GM18909 (cell line): ENCODE measurements around the gene RAB29.

Source experiments
- ATAC-seq: cut with Tn5 transposase; IDR thresholded peaks from one replicate; pipeline ENCODE4 v1.9.1; 2021; ENCODE audit warnings: mild to moderate bottlenecking; ENCODE audit not compliant: unreplicated experiment, poor library complexity

RAB29 gene

DNA sequence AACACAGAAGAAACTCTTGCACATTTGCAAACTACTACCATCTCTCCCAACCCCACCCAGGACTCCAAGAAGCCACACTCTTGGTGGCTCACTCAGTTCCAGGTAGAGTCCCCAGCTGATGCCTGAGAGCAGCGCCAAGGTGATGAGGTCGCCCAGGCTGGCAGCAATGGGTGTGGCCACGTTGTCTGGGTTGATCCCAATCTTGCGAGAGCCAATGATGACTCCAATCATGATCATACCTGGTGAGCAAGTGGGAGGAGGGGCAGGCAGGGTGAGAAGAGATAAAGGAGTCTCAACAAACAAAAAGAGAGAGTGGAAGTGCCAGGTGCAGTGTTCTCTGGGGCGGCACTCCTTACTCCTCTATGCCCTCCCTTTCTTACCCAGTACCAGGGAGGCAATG is 23.3 kb upstream of the RAB29 start:
- no peak for ATAC-seq

DNA sequence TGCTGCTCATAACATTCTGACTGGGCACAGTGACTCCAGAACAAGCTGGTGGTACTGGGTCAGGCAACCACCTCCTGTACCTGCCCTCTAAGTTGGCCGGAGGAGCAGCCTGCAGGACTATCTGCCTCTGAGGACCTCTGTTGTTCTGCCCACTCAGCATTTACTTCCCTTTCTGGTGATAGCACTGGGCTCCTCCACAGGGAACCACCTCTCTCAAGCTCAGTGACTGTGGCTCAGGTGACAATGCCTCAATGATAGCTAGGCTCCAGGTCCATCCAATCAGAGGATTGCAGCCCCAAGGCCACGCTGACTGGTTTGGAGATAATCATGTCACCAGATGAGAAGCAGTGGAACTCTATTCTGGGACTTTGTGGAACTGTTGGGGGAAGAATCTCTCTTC is 21.9 kb upstream of the RAB29 start:
- no peak for ATAC-seq

DNA sequence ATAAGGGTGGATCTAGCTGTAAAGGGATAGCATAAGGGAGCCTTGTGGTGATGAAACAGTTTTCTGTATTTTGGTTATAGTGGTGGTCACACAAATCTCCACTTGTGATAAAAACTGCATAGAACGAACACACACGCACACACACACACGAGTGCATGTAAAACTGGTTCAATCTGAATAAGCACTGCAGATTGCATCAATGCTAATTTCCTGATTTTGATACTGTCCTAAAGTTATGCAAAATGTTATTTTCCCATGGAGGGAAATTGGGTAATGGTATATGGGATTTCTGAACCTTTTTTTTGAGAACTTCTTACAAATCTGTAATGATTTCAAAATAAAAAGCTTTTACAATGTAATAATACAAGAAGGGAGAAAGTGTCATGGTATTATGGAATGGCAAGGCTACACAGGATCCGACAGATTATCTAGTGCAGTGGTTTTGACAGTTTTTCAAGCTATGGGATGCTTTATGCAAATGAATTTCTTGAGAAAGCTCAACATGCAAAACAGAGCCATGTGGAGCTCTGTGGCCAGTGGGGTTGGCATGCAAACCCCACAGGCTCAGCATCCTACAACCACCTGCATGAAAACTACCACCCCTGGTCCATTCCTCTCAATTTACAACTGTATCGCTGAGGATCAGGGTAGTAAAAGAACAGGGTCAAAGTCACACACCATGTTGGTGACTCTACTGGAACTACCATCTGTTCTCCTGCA is 18.9 kb upstream of the RAB29 start:
- ATAC-seq, result no peak

DNA sequence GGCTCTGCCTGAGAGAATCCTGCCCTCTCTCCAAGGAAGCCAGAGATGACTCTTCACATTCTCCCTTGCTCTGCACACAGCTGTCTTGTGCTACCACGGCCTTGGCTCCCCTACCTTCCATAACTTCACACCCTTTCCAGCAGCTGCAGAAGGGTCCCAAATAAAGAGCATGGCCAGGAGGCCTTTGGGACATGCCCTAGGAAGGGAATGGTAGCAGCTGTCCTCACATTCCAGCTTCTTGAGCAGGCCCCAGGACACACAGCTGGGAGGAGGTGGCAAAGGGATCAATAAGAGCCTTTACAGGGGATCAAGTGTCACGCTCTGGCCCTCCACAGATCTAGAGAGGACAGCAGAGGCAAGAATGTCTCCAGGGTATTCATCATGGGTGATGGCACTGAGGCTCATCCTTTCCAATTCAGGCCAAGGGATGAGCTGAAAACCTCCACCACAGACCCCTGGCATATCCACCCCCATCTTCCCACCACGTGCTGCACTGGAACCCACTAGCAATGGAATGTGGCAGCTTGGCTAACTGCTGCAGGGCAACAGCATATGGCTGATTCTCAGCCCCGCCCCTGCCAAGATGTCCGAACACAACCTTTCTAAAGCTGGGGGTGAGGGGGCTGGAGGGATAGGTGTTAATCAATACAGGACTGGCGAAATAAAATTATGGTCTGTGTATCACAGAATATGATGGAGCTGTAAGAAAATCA is 17.8 kb upstream of the RAB29 start:
- ATAC-seq, result no peak

DNA sequence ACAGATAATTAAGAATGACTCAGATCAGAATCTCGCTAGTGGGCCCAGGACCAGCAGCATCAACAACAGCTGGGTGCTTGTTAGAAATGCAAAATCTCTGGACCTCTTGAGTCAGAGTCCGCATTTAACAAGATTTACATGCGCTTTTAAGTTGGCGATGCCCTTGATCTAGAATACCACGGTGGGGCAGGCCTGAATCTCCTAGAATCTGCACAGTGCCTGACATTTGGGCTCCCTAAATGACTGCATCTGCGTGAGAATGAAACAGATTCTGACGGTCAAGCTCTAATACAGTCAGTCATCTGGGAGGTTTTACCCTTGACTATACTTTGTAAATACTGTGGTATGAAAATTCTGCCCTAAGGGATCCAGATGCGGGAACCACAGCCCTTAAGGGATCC is 17.2 kb upstream of the RAB29 start:
- ATAC-seq, result no peak

DNA sequence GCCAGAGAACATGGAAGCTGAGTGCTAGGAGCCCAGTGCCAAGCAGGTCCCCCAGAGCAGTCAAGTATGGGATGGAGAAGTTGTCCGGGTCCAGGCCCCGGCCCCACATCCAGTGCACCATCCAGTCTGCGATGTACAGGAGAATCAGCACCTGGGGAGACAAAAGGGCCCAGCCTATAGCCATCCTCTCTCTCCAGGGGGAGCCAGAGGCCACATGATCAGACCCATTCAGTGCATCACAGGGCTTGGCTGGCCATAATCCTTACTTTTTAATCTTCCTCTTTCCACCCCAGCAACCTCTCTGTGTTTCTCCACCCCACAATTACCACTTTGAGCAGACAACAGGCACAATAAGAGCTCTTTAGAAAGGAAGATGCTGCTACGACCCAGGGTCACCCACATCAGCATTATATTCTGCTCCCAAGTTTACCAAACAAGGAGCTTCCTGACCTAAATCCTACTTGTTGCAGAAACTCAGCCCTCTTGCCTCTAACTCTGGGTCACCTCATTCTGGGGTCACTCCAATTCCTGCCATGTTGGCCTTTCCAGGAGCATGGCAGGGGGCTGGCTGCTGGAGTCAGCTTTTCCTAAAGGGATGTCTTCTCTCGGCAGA is 16.4 kb upstream of the RAB29 start:
- no peak for ATAC-seq

DNA sequence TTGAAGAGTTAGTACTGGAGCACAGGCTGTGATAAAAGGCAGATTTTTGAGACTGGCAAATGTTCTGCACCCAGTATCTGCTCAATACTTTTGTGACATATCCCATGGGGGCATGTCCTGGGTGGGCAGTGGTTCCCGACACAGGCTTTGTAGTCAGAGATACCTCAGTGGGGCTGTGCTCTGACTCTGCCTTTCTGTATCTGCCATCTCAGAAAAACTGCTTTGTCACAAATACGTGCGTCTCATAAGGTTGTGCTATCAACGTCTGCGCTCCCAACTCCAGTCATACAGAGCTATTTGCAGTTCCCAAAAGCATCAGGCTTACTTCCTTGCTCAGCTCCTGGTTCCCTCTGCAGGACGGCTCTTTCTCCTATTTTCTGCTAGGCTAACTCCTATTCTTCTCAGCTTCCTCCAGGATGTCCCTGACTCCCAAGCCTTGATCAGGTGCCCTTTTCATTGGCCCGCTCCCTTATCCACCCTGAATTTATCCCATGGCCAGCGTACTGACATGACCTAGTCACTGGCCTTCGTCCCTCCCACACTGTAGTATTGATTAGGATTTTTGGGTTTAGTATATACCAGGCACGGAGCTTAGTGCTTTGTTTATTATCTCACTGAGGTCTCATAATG is 12.1 kb upstream of the RAB29 start:
- no peak for ATAC-seq

DNA sequence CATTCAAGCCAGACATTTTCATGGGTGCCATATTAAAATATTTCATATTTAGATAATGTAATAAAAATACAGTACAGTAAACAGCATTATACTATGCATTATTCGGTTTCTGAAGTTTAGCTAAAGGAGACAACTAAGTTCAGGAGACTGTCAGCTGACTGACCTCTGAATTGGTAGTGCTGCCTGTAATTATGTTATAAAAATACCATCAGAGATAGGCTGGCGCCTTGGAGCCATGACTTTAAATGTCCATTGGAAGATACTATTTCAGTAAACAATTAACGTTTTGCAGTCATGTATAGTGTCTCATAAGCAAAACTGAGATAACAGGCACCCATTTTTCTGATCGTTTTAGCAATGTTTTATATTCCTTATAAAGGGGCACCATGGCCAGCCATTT is 11.3 kb upstream of the RAB29 start:
- no peak for ATAC-seq

DNA sequence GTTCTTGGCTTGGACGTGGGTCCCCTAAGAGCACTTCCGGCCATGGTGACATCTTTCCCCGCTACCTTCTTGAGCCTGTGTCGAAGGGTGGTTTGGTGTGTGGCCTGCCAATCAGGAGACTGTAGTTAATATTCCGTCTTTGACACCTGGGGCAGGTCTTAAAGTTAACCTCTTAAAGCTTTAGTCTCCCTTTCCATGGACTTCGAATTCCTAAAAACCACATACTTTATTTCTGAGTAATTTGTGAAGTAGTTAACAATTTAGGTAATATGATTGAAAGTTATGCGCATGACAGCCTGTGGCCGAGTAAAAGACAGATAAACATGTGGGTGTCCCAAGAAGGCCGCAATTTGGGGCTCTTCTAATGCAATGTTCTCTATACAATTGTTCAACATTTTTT is 10.2 kb upstream of the RAB29 start:
- ATAC-seq, result no peak

DNA sequence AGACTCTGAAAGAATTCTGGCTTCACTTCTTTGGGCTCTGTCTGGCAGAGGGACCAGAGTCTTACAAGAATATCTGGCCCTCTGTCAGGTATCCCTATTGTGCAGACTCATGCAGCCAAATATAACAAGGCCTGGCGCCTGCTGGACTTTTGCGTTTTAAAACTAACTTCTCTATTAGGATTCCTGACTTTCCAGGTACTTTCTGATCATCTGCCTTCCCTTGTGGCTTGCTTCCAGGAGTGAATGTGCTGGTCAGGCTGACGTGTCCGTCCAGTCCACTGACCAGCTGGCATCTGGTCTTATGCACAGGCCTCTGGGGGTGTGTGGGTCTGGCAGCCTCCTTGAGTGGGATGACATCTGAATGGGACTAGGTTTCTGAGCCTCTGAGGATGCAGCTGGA is 8.6 kb upstream of the RAB29 start:
- ATAC-seq, result no peak

DNA sequence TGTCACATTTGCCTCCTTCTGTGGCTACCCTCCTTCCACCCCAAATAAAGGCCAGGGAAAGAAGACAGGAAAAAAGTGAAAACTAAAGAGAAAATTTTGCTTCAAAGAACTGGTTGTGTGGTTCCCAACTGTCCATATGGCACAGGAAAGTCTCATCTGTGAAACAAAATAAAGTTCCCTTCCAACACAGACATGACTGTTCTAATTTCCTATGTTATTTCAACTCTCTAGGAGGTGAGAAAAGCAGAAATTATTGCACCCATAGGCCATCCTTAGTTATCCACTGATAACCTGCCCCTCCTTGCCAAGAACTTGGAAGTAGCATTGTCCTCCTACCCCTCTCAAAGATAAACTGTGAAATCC is 8.1 kb upstream of the RAB29 start:
- ATAC-seq, result no peak

DNA sequence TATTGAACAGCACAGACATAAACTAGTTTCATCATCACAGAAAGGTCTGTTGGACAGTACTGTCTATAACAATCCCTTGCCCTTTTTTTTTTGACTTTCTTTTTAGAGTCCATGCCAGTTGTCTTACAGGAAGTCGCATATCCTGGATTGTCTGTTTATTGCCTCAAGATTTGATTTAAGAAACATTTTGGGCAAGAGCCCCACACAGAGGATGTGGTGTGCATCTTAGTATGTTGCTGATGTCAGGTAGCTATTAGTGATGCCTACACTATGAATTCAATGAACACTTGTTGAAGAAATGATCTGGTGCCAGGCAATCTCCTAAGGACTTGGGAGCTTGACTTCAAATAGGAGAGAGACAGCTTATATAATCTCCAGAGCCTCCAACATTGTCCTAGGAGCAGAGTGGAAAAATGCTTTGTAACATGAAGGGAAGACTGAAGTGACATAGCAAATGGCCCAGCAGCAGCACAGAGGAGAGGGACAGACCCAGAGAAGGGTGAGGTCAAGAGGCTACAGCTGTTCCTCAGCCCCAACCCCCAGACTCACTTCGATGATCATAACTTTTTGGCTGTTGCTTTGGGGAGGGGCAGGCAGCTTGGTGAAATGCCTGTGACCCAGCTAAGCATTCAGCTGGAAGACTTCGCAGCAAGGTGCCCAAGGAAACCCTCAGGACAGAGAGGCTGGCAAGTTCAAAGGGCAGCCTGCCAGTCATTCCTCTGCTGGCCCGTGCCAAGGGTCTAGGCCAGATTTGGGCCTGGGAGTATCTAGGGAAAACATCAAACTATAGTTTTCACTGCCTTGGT is 7.5 kb upstream of the RAB29 start:
- ATAC-seq, result no peak

DNA sequence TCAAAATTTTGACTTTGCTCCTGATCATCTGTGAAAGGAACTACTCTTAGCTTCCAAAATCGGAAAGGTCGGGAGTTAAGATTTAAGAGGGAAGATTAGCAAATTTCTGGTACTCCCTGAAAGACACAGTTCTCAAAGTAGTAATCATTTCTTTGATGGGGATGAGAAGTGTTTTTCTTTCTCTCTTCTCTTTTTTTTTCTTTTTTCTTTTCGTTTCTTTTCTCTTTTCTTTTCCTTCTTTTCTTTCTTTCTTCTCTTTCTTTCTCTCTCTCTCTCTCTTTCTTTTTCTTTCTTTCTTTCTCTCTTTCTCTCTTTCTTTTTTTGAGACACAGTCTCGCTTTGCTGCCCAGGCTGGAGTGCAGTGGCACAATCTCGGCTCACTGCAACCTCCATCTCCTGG is 5.1 kb upstream of the RAB29 start:
- no peak for ATAC-seq

DNA sequence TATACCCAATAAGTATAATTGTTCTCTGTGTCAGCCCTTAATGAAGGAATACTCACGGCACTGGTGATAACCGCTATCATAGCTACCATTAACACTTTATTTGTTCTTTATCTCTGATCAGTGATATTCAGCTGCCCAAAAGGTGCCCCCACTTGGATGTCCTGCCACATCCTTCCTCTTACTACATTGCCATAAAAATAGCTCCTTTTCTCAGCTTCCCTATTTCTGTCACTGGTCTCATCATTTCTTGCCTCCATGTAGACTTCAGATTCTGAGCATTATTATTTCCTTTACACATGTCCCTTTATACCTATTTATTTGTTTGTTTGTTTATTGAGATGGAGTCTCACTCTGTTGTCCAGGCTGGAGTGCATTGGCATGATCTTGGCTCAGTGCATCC is 2.7 kb upstream of the RAB29 start:
- no peak for ATAC-seq

DNA sequence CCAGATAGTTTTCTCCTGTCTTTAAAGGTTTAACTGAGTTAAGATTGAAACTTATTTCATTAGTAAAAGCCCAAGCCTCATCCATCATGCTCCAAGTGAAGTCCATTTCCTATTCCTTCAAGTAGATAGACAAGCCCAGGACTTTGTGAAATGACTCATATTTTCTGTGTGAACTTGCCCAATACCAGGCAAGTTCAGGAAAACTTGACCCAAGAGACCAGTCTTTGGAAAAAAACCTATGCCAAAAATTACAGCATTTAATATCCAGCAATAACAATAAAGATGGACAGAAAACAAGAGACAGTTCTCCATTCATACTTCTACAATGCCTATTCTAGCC is 405 bp upstream of the RAB29 start:
- no peak for ATAC-seq

DNA sequence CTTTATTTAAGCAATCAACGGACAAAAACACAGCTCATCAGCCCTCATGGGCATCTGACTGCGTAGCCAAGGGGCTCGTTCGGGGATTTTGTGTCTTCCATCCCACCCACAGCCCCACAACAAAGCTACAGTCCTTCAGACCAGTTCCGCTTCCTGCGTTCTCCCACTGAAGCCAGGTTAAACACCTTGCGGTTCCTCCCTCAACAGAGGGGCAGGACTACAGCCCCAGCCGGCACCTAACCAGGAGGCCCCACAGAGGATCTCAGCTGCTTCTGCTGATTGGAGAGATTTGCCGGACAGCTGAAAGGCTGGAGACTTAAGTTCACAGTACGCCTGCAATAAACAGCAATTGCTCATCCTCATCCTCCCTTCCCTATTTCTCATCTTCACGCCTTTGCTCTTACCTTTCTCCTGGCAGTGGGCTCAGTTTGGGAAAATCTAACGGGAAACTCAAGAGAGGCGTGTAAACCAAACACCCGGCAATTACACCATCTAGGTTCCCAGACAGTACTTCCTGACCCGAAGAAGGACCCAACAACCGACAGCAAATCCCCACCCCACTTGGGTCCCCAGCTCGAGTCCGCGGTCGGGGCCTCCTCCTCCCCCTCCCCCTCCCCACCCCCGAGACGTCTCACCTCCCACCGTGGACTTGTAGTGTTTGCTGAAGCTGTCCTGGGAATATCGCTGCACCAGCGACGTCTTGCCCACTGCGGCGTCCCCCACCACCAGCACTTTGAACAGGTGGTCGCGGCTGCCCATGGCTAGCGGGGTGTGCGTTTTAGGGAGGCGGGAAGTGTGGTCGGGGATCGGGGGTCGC is 876 bp downstream of the RAB29 start:
- ATAC-seq, result peak; percentile 11

DNA sequence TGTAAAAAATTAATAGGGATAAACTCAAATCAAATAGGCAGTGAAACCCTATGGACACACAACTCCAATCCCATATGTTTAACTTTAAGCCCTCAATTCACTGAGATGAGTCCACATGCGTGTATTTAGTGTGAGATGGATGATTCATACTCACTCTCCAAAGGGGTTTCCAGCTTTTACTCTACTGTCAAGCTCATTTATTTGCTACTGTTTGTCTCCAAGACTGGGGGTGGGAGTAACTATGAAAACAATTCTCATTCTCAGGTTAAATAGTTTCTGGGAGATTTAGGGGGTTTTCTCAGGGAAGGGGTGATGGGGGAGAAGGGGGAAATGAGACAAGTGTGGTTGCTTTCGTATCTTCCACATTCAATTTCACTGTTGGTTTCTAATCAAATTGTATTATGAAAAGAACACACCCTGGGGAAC is 2.7 kb downstream of the RAB29 start:
- no peak for ATAC-seq

DNA sequence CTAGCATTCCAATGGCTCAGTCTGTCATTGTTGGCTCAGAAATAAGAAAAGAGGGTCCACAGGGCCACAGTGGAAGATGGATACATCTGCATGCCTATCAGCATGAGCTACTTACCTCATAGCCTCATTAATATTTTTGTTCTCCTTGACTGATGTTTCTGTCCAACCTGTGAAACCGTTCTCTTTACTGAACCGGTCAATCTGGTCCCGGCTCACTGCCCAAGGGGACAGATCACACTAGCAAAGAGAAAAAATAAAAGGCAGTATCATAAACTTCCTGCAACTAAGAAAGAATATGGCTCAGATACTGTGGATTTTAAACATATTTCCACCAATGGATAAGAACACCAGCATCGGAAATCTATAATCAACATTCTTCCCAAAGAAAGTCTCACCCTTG is 4.7 kb downstream of the RAB29 start:
- ATAC-seq, result no peak

DNA sequence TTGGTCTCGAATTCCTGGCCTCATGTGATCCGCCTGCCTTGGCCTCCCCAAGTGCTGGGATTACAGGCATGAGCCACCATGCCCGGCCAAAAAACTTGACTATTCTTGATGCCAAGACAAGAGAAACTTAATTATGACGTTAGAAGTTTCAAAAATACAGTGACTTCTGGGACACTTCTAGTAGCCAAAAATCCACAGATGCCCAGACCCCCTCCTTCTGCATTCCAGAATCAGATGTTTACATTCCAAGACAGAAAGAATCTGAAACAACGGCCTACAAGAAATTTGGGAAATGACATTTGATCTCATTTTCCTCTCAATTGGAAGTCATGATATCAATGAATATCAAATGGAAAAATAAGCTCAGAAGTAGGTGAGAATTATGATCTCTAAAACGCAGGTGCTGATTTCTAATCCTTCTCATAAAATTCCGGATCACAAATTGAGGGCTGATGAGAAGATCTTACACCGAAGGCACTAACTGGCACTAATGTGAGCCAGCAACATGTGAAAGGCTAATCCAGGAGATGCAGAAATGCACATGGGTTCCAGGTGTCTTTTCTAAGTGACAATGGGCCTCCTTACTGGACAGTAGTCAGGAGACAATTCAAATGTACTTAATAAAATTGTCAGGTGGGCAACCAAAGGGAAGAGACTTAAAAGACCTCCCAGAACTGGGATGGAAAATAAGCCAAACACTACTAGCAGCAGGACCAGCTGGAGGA is 5.5 kb downstream of the RAB29 start:
- no peak for ATAC-seq
